Measurements from ENCODE around the gene FAM107B. TPM values are rescaled to one million over a fixed set of nuclear protein-coding genes. Genes with fewer than 3 reads are reported as not detected.

Gene FAM107B
- total and polyA plus RNA-seq, 2 of the 13 experiments (the other 11 are each of a cell fraction or from before 2014, with no cell fraction given) = 15.7 to 24.8 TPM

DNA sequence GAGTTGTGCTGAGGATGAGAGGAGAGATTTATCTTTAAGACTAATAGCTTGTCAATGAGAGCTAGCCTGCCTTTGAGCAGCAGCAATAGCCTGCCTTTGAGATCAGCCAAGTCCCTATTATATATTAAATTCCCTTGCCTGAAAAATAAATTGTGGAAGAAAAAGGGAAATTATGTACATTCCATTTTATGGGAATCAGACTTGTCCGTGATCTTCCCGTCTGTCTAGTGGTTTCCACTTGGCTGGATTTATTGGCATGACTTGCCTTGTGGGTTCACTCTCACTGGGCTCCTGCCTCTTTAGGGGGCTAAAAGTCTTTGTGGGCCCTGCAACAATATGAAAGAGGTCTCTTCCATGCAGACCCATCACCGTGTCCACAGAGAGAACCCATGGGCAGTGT, 272.3 kb downstream of the FAM107B start (continued):
- TF ChIP-seq, protein P1, sequence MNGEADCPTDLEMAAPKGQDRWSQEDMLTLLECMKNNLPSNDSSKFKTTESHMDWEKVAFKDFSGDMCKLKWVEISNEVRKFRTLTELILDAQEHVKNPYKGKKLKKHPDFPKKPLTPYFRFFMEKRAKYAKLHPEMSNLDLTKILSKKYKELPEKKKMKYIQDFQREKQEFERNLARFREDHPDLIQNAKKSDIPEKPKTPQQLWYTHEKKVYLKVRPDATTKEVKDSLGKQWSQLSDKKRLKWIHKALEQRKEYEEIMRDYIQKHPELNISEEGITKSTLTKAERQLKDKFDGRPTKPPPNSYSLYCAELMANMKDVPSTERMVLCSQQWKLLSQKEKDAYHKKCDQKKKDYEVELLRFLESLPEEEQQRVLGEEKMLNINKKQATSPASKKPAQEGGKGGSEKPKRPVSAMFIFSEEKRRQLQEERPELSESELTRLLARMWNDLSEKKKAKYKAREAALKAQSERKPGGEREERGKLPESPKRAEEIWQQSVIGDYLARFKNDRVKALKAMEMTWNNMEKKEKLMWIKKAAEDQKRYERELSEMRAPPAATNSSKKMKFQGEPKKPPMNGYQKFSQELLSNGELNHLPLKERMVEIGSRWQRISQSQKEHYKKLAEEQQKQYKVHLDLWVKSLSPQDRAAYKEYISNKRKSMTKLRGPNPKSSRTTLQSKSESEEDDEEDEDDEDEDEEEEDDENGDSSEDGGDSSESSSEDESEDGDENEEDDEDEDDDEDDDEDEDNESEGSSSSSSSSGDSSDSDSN (CRISPR knock-in tag; IDR thresholded peaks at IDR 0.05) = no peak
- TF ChIP-seq ZBTB20 (CRISPR knock-in tag; IDR thresholded peaks at IDR 0.05; ENCODE audit: borderline replicate concordance, low read depth) = no peak

DNA sequence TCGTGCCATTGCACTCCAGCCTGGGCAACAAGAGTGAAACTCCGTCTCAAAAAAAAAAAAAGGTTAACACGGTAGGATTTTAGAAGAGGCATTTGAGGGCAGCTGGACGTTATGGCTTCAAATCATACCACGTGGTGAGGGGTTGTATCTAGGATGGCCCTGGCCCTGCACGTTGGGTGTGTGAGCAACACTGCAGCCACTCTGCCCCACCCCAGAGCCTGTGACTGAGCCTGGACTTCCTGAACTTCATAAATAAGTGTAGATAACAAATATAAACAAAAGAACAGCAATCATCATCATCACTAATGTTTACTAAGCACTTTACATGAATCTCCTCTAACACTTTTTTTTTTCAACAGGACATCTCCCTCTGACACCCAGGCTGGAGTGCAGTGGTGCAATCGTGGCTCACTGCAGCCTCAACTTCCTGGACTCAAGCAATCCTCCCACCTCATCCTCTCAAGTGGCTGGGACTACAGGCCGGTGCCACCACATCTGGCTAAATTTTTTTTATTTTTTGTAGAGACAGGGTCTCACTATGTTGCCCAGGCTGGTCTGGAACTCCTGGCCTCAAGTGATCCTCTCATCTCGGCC, 274.4 kb downstream of the FAM107B start:
- WGBS (ENCODE audit: low lambda C conversion rate) = 23% methylated on average over 9 of the region's 9 CpGs
- H3K4me3 ChIP-seq (replicated peaks in 1 of 3; ENCODE audit: insufficient read depth in 1 of 3, low read depth in 2 of 3, low read length in 3 of 3) = no peak overlapping the region
- in situ Hi-C loops (cut with HindIII; ENCODE audit: extremely low pct_ligation_motif_present, low pct_unique_long_range_greater_than_20kb) (no loop called here), intact Hi-C loops (cut with micrococcal nuclease; ENCODE audit: unreplicated experiment) (no loop called here)
- H2AFZ ChIP-seq (ENCODE audit: low read length) = no peak overlapping the region
- H3K9ac ChIP-seq (ENCODE audit: insufficient read depth, low read depth, low read length) = no peak overlapping the region
- TF ChIP-seq, protein P2, sequence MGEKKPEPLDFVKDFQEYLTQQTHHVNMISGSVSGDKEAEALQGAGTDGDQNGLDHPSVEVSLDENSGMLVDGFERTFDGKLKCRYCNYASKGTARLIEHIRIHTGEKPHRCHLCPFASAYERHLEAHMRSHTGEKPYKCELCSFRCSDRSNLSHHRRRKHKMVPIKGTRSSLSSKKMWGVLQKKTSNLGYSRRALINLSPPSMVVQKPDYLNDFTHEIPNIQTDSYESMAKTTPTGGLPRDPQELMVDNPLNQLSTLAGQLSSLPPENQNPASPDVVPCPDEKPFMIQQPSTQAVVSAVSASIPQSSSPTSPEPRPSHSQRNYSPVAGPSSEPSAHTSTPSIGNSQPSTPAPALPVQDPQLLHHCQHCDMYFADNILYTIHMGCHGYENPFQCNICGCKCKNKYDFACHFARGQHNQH (CRISPR knock-in tag; IDR thresholded peaks at IDR 0.05) = no peak
- TF ChIP-seq, protein P3, sequence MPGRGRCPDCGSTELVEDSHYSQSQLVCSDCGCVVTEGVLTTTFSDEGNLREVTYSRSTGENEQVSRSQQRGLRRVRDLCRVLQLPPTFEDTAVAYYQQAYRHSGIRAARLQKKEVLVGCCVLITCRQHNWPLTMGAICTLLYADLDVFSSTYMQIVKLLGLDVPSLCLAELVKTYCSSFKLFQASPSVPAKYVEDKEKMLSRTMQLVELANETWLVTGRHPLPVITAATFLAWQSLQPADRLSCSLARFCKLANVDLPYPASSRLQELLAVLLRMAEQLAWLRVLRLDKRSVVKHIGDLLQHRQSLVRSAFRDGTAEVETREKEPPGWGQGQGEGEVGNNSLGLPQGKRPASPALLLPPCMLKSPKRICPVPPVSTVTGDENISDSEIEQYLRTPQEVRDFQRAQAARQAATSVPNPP (CRISPR knock-in tag; IDR thresholded peaks at IDR 0.05) = no peak
- TF ChIP-seq PRPF4 (IDR thresholded peaks at IDR 0.05; ENCODE audit: low read depth, low read length, poor library complexity, severe bottlenecking) (no peak), SMARCE1 (IDR thresholded peaks at IDR 0.05; ENCODE audit: borderline replicate concordance) (no peak), ZMYM3 (CRISPR knock-in tag; IDR thresholded peaks at IDR 0.05) (no peak)
- TF ChIP-seq, protein P4, sequence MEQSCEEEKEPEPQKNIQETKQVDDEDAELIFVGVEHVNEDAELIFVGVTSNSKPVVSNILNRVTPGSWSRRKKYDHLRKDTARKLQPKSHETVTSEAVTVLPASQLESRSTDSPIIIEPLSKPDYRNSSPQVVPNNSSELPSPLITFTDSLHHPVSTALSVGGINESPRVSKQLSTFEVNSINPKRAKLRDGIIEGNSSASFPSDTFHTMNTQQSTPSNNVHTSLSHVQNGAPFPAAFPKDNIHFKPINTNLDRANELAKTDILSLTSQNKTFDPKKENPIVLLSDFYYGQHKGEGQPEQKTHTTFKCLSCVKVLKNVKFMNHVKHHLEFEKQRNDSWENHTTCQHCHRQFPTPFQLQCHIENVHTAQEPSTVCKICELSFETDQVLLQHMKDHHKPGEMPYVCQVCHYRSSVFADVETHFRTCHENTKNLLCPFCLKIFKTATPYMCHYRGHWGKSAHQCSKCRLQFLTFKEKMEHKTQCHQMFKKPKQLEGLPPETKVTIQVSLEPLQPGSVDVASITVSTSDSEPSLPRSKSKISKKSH (CRISPR knock-in tag; IDR thresholded peaks at IDR 0.05; ENCODE audit: borderline replicate concordance) = no peak
- TF ChIP-seq, protein P5, sequence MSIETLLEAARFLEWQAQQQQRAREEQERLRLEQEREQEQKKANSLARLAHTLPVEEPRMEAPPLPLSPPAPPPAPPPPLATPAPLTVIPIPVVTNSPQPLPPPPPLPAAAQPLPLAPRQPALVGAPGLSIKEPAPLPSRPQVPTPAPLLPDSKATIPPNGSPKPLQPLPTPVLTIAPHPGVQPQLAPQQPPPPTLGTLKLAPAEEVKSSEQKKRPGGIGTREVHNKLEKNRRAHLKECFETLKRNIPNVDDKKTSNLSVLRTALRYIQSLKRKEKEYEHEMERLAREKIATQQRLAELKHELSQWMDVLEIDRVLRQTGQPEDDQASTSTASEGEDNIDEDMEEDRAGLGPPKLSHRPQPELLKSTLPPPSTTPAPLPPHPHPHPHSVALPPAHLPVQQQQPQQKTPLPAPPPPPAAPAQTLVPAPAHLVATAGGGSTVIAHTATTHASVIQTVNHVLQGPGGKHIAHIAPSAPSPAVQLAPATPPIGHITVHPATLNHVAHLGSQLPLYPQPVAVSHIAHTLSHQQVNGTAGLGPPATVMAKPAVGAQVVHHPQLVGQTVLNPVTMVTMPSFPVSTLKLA (IDR thresholded peaks at IDR 0.05) = peak; percentile 3; the same call in 1 of the 2 replicates
- BruUV-seq (replicated peaks) = no TSS peak
- ATAC-seq = no peak
- POLR2A ChIA-PET = no interaction called here
- no peaks in the 10 kb centered on the region for H3K9me3 ChIP-seq (ENCODE audit: low read length)
- no peak overlapping the region for H3K27ac ChIP-seq (ENCODE audit: extremely low read length, insufficient read depth, low read length)
- DNase-seq (ENCODE audit: low spot score) = no peak
- no peak overlapping the region for H3K4me2 ChIP-seq (ENCODE audit: low read depth, low read length)
- no peaks in the 10 kb centered on the region for H3K36me3 ChIP-seq (replicated peaks in 1 of 2; ENCODE audit: control insufficient read depth in 1 of 2, insufficient read depth in 2 of 2, low read length in 2 of 2)
- no peaks in the 10 kb centered on the region for H3K79me2 ChIP-seq (ENCODE audit: insufficient read depth, low read length)
- FAIRE-seq = no peak
- H3K4me1 ChIP-seq (ENCODE audit: insufficient read depth, low read length) = no peaks in the 10 kb centered on the region
- no peaks in the 10 kb centered on the region; a peak in 1 of 5 replicates for H3K27me3 ChIP-seq (ENCODE audit: control insufficient read depth in 1 of 2, insufficient read depth in 2 of 2, low read length in 2 of 2)
- no peaks in the 10 kb centered on the region for H4K20me1 ChIP-seq (ENCODE audit: insufficient read depth, low read length)
- CTCF ChIA-PET (ENCODE audit: low intra/inter-chr PET ratio, low total read pairs) = interaction anchor here (1.1 to 2.7 kb wide), 2 partner anchors 43 to 323 kb away, joined by 3 to 16 read pairs; no protein-coding TSS in a partner anchor
